Occipital lobe (tissue), 2 donors: ENCODE results near the gene RASL10A. TPM values are rescaled to one million over a fixed set of nuclear protein-coding genes. Genes with fewer than 3 reads are reported as not detected.
A peak's percentile ranks its signal among the peaks of the same experiment; 100 is the strongest.

Source experiments
- DNase-seq: peaks from one replicate; lab custom pipeline; 2025; lab: John Stamatoyannopoulos, UW
- total RNA-seq: library from RNA; depleted of rRNA; stranded (reverse); fragments of >200 nt; gene quantifications from one replicate; pipeline ENCODE4 v1.2.3, GENCODE V29; 2014

Gene RASL10A
- total RNA-seq, 1 donor from 2014 or later = 15.0 TPM

GRCh38 chr22:29306835-29307595, 8.5 kb downstream of the RASL10A start:
- peak; percentile 48 for DNase-seq

- peak; percentile 55 for DNase-seq
Measured at GRCh38 chr22:29306175-29306834, 9.2 kb downstream of the RASL10A start, which contains the start of gene GAS2L1. TSS of gene GAS2L1 (plus strand) at chr22:29306650. CDS start at chr22:29308106, 1,456 bp downstream.

GRCh38 chr22:29305836-29306174, 9.7 kb downstream of the RASL10A start:
- DNase-seq = no peak

DNA sequence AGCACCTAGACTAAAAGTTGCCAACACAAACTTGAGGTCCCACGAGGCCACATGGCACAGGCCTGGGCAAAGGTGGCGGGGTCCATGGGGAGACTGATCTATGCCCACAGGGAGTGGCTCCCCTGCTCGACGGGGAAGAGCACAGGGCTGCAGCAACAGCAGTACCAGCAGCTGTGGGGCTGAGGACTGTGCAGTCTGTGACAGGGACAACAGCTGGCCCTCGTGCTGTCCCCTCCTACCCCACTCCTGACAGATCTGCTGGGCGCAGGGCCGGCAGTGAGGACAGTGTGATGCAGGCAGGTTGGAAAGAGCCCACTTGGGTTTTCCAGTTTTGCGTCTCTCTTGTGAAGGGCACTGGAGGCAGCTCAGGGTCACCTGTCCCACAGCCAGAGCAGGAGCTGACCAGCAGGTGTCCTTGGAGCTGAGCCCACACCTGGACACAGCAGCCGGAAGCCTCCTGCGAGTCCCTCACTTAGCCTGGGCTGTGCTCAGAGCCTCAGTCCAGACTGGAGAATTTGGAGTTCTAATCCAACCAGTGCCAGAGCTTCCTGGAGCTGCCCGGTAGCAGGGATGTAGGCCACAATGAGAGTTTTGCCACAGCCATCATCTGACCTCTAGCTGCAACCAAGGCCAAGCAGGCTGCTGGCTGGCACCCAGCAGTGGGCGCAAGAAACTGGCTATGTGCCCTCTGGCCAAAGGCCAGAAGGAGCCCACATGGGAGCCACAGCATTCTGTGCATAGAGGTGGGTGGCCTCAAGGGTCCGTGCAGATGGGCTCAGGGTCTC, 12.6 kb downstream of the RASL10A start:
- no peak for DNase-seq

- DNase-seq = no peak
Measured at GRCh38 chr22:29302402-29302680, 13.2 kb downstream of the RASL10A start.

- no peak for DNase-seq
Measured at GRCh38 chr22:29301716-29302401, 13.6 kb downstream of the RASL10A start.

DNA sequence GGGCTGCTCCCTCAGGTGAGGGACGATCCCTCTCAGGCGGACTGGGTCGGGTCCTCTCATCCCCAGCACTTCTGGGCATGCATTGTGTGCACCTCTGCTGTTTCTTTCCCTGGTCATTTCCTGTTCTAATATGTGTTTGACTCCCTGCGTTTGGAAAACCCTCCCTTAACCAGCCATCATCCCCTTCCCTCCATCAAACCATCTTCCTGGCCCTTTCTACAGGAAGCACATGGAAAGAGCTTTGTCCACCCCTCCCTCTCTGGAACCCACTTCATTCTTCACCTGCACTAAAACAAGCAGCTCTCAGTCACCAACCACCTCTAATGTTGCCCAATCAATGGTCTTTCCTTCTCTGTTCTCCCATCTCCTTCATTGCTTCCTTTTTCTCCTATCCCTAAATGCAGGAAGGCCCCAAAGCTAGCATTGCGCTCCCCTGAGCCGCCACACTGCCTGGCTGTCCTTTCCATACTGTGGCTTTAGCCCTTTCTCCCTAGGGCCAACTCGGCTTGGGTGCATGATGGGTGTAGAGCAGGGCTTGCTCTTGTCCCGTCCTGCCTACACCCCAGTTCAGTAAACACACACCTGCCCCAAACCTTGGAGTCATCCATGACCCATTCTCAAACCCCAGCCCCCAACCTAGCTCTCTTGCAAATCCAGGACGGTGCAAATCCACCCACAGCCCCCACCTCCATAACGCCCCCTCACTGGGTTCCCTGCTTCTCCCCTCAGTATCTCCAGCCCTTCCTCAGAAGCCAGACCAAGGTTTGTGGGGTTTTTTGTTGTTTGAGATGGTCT, 14.5 kb downstream of the RASL10A start:
- no peak for DNase-seq

DNA sequence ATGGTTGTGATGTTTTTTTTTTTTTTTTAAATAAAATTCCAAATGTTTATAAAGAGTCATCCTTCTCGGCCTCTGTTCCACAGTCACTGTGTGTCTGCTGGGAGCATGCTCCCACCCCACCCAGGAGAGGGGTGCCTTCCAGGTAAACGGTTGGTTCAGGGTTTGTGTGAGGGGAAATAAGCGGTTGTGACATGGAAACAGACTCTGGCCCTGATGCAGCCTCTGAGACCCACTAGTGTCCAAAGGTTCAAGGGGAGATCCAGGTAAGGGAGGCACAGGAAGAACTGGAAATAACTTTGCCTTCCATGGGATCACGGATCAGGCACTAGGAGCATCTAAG, 15.1 kb downstream of the RASL10A start:
- DNase-seq = no peak

GRCh38 chr22:29299136-29299900, 16.2 kb downstream of the RASL10A start:
- DNase-seq = no peak

- no peak for DNase-seq
Measured at GRCh38 chr22:29298641-29299040, 16.9 kb downstream of the RASL10A start.

DNA sequence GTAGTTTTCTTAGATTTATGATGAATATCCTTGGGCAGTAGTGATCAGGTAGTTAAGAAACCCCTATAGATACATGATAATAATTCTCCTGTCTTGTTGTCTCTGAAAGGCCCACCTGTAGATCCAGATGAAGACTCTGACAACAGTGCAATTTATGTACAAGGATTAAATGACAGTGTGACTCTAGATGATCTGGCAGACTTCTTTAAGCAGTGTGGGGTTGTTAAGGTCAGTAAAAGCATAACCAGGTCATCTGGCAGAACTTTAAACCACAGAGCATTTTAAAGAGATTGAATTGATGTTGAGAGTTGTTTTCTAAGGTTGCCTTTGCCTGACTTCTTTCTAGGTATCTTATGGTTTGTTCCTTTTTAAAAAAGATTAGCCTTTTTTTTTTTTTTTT, 23.1 kb downstream of the RASL10A start:
- DNase-seq = no peak

DNA sequence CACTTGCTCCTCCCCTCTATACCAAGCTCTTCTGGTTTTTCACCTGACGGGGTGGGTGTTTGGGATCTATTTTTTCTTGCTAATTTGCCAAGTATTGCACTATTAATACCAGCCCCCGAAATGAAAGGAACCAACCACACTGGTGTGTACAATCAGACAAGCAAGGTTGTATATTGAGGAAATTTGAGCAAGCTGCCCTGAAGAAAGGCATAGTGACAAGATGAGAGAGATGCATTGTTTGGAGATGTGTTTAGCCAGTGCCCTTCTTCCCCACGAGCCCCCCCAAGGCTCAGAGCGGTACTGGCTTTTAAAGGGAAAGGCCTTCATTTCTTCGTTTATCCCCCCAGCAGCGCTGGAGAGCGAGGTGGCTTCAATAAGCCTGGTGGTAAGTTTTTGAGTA, 24.3 kb downstream of the RASL10A start:
- no peak for DNase-seq

GRCh38 chr22:29290061-29290460, 25.4 kb downstream of the RASL10A start:
- no peak for DNase-seq

DNA sequence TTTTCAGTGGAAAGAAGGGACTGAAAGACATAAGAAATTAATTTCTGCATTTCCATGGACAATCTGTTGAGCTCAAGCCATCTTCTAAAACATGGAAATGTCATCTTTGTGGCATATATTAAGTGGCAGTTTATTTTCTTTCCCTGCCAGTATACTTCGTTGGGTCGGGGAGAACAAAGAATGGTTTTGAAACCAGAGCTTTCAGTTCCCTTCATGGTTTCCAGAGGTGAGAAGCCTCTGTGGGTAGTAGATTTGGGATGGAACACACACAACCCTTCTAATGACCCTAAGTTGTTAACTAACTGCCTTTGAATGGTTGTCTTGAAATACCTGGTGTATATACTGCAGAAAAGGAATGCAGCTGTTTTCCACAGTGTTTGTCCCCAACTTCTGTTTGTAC, 26.7 kb downstream of the RASL10A start:
- DNase-seq = no peak

GRCh38 chr22:29284196-29284595, 31.3 kb downstream of the RASL10A start:
- DNase-seq = no peak

DNA sequence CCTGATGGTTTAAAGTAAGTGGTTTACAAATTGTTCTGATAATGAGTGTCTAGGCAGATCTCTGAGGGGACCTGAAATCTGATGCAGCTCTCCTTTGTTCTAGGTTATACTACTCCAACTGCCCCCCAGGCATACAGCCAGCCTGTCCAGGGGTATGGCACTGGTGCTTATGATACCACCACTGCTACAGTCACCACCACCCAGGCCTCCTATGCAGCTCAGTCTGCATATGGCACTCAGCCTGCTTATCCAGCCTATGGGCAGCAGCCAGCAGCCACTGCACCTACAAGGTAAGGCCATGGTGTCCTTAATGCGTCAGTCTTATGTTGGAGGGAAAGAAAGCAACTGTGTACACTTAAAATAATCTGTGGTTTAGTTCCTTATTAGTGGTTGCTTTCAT, 37.6 kb downstream of the RASL10A start:
- no peak for DNase-seq

- DNase-seq = no peak
Measured at GRCh38 chr22:29275819-29276565, 39.5 kb downstream of the RASL10A start.

GRCh38 chr22:29275167-29275566, 40.3 kb downstream of the RASL10A start:
- no peak for DNase-seq

GRCh38 chr22:29272624-29273023, 42.9 kb downstream of the RASL10A start:
- no peak for DNase-seq
